WTC11 (cell line): ENCODE data around the gene AKR1E2. TPM values are rescaled to one million over a fixed set of nuclear protein-coding genes. Genes with fewer than 3 reads are reported as not detected.

ENCODE experiments used
- ATAC-seq: fragments of 200-7000 bp; cut with Tn5 transposase; 2 replicates; pipeline ENCODE4 v1.10.0; 2021; ENCODE audit warnings: mild to moderate bottlenecking, moderate library complexity
- CTCF ChIA-PET: fragments of 300-600 bp; sonication (Branson Sonifier 250); formaldehyde crosslinking; loops from one replicate; lab custom pipeline; 2021; ENCODE audit warnings: antibody characterized with exemption; lab: Charles Lee
- POLR2A ChIA-PET: fragments of 350-600 bp; sonication (Branson Sonifier 250); formaldehyde crosslinking; loops from one replicate; lab custom pipeline; 2021; ENCODE audit warnings: antibody characterized with exemption; lab: Charles Lee
- DNase-seq: peaks from one replicate; pipeline ENCODE4 v3.0.0; 2021; ENCODE audit warnings: low spot score
- H3K27ac Mint-ChIP-seq: 2 replicates; pipeline ENCODE4 v1.8.0; 2021; ENCODE audit warnings: mixed read lengths
- H3K27me3 Mint-ChIP-seq: 2 replicates; pipeline ENCODE4 v1.8.0; 2021; ENCODE audit warnings: low read depth, mild to moderate bottlenecking, moderate library complexity, mixed read lengths
- H3K36me3 Mint-ChIP-seq: 2 replicates; pipeline ENCODE4 v1.8.0; 2021; ENCODE audit warnings: mixed read lengths
- H3K4me1 Mint-ChIP-seq: 2 replicates; pipeline ENCODE4 v1.8.0; 2022; ENCODE audit warnings: mixed read lengths
- H3K4me3 Mint-ChIP-seq: 2 replicates; pipeline ENCODE4 v1.8.0; 2021; ENCODE audit warnings: mild to moderate bottlenecking, moderate library complexity, mixed read lengths
- H3K9me3 Mint-ChIP-seq: 2 replicates; pipeline ENCODE4 v1.8.0; 2021; ENCODE audit warnings: mixed read lengths
- CBFB ChIP-seq: sonication (generic); formaldehyde crosslinking; IDR thresholded peaks from 2 replicates; pipeline ENCODE4 v1.8.1; 2022; ENCODE audit warnings: mild to moderate bottlenecking, low read depth, missing genetic modification reagents
- EMX1 ChIP-seq: fragments of 250-450 bp; sonication (Bioruptor Pico); IDR thresholded peaks from 2 replicates; pipeline ENCODE4 v1.8.0; 2021; ENCODE audit warnings: mild to moderate bottlenecking
- GTF2I ChIP-seq: fragments of 250-450 bp; sonication (Bioruptor Pico); conservative IDR thresholded peaks from 2 replicates; pipeline ENCODE4 v1.4.0; 2021; ENCODE audit warnings: mild to moderate bottlenecking
- HMGA2 ChIP-seq: fragments of 250-450 bp; sonication (Bioruptor Pico); IDR thresholded peaks from 2 replicates; pipeline ENCODE4 v1.4.0; 2021; ENCODE audit warnings: mild to moderate bottlenecking, moderate library complexity
- KAT7 ChIP-seq: sonication (generic); formaldehyde crosslinking; IDR thresholded peaks from 2 replicates; pipeline ENCODE4 v1.8.1; 2023; ENCODE audit warnings: missing genetic modification reagents, mild to moderate bottlenecking, borderline replicate concordance
- NFATC4 ChIP-seq: fragments of 250-450 bp; sonication (Bioruptor Pico); IDR thresholded peaks from 2 replicates; pipeline ENCODE4 v1.9.0; 2021; ENCODE audit warnings: mild to moderate bottlenecking
- SMAD4 ChIP-seq: sonication (generic); formaldehyde crosslinking; IDR thresholded peaks from 2 replicates; pipeline ENCODE4 v1.8.0; 2022; ENCODE audit warnings: mild to moderate bottlenecking, missing genetic modification reagents
- total RNA-seq: library from RNA; stranded (reverse); gene quantifications from 3 replicates; pipeline ENCODE4 v1.2.3, GENCODE V29; 2021
- TF ChIP-seq, protein P1 (sequence below): sonication (generic); formaldehyde crosslinking; conservative IDR thresholded peaks from 2 replicates; pipeline ENCODE4 v1.8.1; 2023; ENCODE audit warnings: mild to moderate bottlenecking, low read depth, missing genetic modification reagents, moderate library complexity
- TF ChIP-seq, protein P2 (sequence below): sonication (generic); formaldehyde crosslinking; IDR thresholded peaks from 2 replicates; pipeline ENCODE4 v1.8.0; 2023; ENCODE audit warnings: missing genetic modification reagents
- TF ChIP-seq, protein P3 (sequence below): sonication (generic); formaldehyde crosslinking; IDR thresholded peaks from 2 replicates; pipeline ENCODE4 v1.8.0; 2023; ENCODE audit warnings: mild to moderate bottlenecking, missing genetic modification reagents
- TF ChIP-seq, protein P4 (sequence below): sonication (generic); formaldehyde crosslinking; IDR thresholded peaks from 2 replicates; pipeline ENCODE4 v1.8.0; 2022; ENCODE audit warnings: mild to moderate bottlenecking, missing genetic modification reagents
- TF ChIP-seq, protein P5 (sequence below): sonication (generic); formaldehyde crosslinking; IDR thresholded peaks from 2 replicates; pipeline ENCODE4 v1.8.1; 2022; ENCODE audit warnings: low read depth, mild to moderate bottlenecking, moderate library complexity, missing genetic modification reagents, borderline replicate concordance
- TF ChIP-seq, protein P6 (sequence below): sonication (generic); formaldehyde crosslinking; IDR thresholded peaks from 2 replicates; pipeline ENCODE4 v1.8.1; 2022; ENCODE audit warnings: low read depth, missing genetic modification reagents, borderline replicate concordance
- TF ChIP-seq, protein P7 (sequence below): fragments of 250-450 bp; sonication (Bioruptor Pico); IDR thresholded peaks from 2 replicates; pipeline ENCODE4 v1.9.0; 2021; ENCODE audit warnings: moderate library complexity, mild to moderate bottlenecking, inconsistent platforms, borderline replicate concordance

AKR1E2 gene
- total RNA-seq, 1 experiment from 2014 or later: 1.7 TPM

DNA sequence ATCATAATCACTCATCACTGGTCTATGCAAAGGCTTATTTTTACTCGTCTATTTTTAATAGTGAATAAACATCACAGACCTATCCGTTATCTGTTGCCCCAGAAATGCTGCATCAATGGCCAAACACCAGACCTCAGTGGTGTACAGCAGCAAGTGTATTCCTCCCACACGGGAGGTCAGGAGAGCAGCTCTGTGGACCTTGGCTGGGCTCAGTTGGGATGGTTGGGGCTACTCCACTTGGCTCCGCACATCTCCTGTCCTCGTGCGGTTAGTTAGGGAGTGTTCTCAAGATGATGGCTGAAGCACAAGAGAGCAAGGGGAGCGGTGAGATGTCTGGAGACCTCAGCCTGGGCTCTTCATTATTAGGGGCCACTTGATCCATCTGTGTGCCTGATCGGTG lies 2.0 kb downstream of the AKR1E2 start (continued):
- no peak for TF ChIP-seq GTF2I (CRISPR knock-in tag)
- TF ChIP-seq, protein P1, sequence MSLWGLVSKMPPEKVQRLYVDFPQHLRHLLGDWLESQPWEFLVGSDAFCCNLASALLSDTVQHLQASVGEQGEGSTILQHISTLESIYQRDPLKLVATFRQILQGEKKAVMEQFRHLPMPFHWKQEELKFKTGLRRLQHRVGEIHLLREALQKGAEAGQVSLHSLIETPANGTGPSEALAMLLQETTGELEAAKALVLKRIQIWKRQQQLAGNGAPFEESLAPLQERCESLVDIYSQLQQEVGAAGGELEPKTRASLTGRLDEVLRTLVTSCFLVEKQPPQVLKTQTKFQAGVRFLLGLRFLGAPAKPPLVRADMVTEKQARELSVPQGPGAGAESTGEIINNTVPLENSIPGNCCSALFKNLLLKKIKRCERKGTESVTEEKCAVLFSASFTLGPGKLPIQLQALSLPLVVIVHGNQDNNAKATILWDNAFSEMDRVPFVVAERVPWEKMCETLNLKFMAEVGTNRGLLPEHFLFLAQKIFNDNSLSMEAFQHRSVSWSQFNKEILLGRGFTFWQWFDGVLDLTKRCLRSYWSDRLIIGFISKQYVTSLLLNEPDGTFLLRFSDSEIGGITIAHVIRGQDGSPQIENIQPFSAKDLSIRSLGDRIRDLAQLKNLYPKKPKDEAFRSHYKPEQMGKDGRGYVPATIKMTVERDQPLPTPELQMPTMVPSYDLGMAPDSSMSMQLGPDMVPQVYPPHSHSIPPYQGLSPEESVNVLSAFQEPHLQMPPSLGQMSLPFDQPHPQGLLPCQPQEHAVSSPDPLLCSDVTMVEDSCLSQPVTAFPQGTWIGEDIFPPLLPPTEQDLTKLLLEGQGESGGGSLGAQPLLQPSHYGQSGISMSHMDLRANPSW (CRISPR knock-in tag): no peak
- no peak for TF ChIP-seq HMGA2 (CRISPR knock-in tag)
- no peak for TF ChIP-seq KAT7 (CRISPR knock-in tag)
- no peak for TF ChIP-seq SMAD4 (CRISPR knock-in tag)

DNA sequence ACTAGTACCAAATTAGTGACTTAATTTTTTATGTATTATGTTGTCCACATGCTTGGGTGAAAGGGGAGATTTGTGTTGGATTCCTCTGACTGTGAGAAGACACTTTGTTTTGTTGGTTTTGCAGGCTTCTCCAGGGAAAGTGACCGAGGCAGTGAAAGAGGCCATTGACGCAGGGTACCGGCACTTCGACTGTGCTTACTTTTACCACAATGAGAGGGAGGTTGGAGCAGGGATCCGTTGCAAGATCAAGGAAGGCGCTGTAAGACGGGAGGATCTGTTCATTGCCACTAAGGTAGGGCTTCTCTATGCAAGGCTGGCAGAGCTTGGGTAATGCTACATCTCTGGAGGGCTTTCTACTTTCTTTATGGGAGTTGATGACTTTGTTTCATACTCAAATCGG lies 4.5 kb downstream of the AKR1E2 start:
- Mint-ChIP-seq H3K27me3 (peaks cover 31% of the 10 kb centered on the region), H3K4me1 (peaks cover 9% of the 10 kb centered on the region), H3K27ac (no peak overlapping the region), H3K4me3 (no peak overlapping the region), H3K36me3 (0 out of 2 replicates have a peak, but pooled peaks cover 3% of the 10 kb centered on the region)
- CTCF ChIA-PET: interaction anchor here (1.9 kb wide), 1 partner anchor 16 kb away, joined by 7 read pairs; no protein-coding TSS in a partner anchor
- DNase-seq (no peak), ATAC-seq (no peak)
- POLR2A ChIA-PET: no interaction called here
- TF ChIP-seq, protein P2, sequence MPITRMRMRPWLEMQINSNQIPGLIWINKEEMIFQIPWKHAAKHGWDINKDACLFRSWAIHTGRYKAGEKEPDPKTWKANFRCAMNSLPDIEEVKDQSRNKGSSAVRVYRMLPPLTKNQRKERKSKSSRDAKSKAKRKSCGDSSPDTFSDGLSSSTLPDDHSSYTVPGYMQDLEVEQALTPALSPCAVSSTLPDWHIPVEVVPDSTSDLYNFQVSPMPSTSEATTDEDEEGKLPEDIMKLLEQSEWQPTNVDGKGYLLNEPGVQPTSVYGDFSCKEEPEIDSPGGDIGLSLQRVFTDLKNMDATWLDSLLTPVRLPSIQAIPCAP: no peak
- TF ChIP-seq, protein P3, sequence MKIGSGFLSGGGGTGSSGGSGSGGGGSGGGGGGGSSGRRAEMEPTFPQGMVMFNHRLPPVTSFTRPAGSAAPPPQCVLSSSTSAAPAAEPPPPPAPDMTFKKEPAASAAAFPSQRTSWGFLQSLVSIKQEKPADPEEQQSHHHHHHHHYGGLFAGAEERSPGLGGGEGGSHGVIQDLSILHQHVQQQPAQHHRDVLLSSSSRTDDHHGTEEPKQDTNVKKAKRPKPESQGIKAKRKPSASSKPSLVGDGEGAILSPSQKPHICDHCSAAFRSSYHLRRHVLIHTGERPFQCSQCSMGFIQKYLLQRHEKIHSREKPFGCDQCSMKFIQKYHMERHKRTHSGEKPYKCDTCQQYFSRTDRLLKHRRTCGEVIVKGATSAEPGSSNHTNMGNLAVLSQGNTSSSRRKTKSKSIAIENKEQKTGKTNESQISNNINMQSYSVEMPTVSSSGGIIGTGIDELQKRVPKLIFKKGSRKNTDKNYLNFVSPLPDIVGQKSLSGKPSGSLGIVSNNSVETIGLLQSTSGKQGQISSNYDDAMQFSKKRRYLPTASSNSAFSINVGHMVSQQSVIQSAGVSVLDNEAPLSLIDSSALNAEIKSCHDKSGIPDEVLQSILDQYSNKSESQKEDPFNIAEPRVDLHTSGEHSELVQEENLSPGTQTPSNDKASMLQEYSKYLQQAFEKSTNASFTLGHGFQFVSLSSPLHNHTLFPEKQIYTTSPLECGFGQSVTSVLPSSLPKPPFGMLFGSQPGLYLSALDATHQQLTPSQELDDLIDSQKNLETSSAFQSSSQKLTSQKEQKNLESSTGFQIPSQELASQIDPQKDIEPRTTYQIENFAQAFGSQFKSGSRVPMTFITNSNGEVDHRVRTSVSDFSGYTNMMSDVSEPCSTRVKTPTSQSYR: no peak
- no peak for TF ChIP-seq EMX1
- no peak for TF ChIP-seq CBFB (CRISPR knock-in tag)
- TF ChIP-seq, protein P4, sequence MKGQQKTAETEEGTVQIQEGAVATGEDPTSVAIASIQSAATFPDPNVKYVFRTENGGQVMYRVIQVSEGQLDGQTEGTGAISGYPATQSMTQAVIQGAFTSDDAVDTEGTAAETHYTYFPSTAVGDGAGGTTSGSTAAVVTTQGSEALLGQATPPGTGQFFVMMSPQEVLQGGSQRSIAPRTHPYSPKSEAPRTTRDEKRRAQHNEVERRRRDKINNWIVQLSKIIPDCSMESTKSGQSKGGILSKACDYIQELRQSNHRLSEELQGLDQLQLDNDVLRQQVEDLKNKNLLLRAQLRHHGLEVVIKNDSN (CRISPR knock-in tag): no peak
- TF ChIP-seq, protein P5, sequence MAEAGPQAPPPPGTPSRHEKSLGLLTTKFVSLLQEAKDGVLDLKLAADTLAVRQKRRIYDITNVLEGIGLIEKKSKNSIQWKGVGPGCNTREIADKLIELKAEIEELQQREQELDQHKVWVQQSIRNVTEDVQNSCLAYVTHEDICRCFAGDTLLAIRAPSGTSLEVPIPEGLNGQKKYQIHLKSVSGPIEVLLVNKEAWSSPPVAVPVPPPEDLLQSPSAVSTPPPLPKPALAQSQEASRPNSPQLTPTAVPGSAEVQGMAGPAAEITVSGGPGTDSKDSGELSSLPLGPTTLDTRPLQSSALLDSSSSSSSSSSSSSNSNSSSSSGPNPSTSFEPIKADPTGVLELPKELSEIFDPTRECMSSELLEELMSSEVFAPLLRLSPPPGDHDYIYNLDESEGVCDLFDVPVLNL (CRISPR knock-in tag): no peak
- TF ChIP-seq, protein P6, sequence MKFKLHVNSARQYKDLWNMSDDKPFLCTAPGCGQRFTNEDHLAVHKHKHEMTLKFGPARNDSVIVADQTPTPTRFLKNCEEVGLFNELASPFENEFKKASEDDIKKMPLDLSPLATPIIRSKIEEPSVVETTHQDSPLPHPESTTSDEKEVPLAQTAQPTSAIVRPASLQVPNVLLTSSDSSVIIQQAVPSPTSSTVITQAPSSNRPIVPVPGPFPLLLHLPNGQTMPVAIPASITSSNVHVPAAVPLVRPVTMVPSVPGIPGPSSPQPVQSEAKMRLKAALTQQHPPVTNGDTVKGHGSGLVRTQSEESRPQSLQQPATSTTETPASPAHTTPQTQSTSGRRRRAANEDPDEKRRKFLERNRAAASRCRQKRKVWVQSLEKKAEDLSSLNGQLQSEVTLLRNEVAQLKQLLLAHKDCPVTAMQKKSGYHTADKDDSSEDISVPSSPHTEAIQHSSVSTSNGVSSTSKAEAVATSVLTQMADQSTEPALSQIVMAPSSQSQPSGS: no peak
- TF ChIP-seq, protein P7, sequence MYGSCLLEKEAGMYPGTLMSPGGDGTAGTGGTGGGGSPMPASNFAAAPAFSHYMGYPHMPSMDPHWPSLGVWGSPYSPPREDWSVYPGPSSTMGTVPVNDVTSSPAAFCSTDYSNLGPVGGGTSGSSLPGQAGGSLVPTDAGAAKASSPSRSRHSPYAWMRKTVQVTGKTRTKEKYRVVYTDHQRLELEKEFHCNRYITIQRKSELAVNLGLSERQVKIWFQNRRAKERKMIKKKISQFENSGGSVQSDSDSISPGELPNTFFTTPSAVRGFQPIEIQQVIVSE: no peak
- no peak for TF ChIP-seq NFATC4 (CRISPR knock-in tag)
- TF ChIP-seq, all 79 proteins: peak for 0
- peaks cover 4% of the 10 kb centered on the region for H3K9me3 Mint-ChIP-seq
